ENCODE results near the gene ZNF710.

Gene ZNF710

GRCh38 chr15:90019611-90020010 lies 18.5 kb downstream of the ZNF710 start:
- DNase-seq: no peak

- DNase-seq: no peak
Measured at GRCh38 chr15:90020021-90020735, 19.1 kb downstream of the ZNF710 start.

GRCh38 chr15:90020936-90021507 lies 19.9 kb downstream of the ZNF710 start:
- DNase-seq: no peak

- DNase-seq: no peak
Measured at GRCh38 chr15:90022345-90022744, 21.2 kb downstream of the ZNF710 start.

DNA sequence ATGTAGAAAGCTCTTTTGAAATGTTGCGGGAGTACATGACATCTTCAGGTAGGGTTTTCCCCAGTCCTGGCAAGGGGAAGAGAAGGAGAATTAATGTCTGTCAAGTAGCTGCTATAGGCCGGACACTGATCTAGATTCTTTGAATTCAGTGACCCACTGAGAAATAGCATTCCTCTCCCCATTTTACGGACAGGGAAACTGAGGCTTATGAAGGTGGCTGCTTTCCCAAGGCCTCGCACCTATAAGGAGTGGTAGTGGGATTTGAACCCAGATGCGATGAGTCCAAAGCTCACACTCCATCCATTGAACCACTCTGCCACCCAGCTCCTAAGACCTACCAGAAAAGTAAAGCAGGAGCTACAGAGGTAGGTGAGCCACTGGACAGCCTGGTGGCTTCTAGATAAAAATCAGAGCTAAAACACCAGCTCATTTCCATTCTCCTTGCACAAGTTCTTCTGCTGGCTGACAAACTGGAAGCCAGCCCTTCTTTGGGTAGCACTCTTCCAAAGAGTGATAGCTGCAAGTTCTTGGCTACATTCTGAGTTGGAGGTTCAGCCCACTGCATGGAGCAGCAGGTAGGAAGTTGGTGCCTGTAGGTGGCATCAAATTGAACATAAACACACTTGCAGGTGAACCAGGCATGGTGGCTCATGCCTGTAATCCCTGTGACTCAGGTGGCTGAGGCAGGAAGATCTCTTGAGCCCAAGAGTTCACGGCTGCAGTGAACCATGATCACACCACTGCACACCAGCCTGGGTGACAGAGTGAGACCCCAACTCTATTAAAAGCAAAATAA lies 22.0 kb downstream of the ZNF710 start:
- DNase-seq: no peak

- DNase-seq: no peak
Measured at GRCh38 chr15:90024406-90024805, 23.3 kb downstream of the ZNF710 start.

DNA sequence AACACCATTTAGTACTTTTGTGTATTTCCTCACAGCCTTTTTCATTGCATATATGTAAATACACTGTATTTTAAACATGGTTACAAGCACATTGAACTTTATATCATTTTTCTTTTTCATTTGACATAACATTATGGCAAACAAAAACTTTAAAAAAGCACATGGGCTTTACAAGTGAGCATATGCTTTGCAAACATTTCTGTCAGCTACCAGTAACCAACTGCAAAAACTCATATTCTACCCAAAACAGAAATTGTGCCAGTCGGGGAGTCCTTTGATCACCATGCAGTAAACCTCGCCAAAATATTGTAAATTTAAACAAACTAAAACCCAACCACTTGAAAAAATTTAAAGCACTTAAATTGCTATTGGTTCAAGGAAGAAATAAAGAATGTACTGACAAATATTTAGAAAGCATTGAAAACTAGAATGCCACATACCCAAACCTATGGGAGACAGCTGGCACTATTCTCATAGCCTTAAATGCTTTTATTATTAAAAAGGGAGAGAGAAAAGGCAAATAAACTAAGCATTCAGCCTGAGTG lies 24.4 kb downstream of the ZNF710 start:
- no peak for DNase-seq

DNA sequence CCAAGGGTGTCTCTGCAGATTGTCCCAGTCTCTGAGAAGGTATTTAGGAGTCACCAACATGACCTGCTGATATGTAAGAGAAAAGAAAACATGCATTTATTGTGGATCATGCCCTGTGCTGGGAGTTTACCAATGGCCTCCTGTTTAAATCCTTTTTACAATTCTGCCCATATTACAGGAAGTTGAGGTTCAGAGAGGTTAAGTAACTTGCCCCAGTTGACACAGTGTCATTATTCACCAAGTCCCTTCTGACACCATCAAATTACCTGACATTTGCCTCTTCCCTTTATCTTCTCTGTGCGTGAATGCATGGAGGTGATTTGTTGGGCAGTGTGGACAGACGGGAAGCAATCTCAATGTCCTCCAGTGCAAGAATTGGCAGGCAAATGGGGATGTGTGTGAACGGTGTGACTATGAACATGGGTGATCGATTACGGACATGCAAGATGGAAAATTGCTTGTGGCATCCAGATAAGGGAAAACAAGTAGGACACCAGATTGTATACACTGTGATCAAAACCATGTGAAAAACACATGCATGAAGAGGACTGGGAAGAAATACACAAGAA lies 27.3 kb downstream of the ZNF710 start:
- no peak for DNase-seq

GRCh38 chr15:90029024-90029423 lies 27.9 kb downstream of the ZNF710 start:
- no peak for DNase-seq

DNA sequence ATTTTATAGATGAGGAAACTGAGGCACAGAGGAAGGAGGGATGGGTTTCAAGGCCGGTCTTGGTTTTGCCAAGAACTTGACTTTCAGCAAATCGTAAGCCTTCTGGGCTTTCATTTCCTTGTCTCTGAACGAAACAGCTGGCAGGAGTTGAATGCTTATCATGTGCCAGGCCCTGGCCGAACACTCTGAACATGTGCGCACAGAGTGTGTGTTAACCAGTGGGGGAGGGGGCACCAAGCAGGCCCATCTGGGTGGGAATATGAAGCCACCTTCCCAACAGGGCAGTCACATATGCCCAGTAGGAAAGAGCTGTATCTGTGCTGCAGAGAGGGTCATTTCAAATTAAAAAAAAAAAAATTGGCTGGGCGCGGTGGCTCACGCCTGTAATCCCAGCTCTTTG lies 29.3 kb downstream of the ZNF710 start:
- DNase-seq: no peak

DNA sequence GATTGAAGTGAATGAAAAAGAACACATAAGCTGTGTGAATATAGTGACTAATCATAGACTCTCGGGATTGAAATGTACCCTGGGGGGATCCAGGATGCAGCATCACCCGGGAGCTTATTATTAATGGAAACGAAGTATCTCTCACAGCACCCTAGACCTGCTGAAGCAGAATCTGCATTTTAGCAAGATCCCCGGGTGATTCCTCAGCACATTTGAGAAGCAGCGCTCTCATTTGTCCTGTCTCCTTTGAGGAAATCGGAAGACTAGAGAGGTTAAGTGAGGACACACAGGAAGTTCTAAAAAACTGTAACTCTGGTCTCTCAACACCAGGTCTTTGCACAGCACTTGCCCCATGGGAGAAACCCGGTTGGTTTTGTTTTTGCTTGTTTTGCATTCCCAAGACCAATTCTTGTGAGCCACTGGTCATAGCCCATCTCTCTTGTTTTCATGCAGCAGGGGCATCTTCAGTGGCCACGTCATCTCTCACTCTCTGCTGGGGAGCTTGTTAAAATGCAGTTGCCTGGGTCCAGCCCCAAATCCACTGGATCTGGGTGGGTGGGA lies 30.2 kb downstream of the ZNF710 start:
- DNase-seq: no peak

DNA sequence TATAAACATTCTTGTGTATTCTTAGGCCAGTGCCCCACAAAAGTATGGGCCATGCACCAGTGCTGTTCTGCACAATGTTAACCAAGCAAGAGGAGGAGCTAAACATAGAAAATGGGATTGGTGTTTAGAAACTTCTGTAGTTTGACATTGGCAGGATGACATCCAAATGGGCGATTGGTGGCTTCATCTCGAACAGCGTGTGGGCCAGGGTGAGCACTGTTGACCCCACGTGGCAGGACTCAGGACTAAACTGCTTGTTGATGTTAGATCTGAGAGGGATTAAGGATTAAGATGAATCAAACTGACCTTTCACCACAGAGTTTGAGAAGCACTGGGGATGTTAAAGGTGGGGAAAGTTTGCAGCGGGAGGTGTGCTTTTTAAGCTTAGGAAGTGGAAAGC lies 31.9 kb downstream of the ZNF710 start:
- DNase-seq: no peak

DNA sequence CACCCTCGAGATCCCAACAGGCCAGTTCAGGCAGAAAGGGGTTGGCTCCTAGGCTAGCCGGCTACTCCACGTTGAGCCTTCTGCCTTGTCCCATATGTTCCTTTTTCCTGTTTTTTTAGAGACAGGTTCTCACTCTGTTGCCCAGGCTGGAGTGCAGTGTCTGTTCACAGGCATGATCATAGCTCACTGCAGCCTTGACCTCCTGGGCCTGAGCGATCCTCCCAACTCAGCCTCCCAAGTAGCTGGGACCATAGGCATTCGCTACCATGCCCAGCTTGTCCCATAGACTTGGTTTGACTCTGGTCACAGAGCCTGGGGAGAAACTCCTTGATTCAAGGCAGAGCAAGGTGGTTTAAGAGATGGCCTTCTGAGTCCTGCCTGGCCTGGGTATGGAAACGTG lies 32.3 kb downstream of the ZNF710 start:
- no peak for DNase-seq

DNA sequence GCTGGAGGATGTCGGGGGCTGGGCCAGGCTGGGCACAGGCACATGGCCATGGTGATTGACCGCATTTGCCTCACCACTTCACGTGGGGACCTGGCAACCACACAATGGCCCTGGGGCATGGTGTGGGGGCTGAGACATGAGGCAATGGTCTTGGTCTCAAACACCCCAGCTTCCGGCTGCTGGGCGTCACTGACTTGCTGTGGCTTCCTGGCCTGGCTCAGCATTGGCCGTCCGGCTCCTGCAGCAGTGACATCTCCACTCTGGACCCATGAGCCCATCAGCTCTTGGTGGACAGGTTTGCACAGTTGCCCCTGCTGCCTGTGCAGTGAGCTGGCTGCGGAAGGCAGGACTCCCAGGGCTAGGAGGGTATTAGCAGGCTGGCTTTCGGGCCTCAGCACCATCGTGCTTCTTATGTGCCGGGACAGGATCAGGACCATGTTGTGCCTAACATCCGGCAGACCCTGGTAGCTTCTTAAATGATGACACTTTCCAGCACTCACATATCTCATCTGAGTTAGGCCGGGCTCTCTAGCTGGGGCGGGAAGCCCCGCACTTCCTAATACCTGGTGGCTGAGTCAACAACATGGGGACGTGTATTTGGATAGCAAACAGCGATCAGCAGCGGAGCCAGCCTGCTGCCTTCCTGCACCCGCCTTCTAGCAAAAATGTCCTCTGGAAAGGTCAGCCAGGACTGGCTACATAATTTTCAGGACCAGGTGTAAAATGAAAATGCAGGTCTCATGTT lies 34.1 kb downstream of the ZNF710 start:
- peak; percentile 2 for DNase-seq

DNA sequence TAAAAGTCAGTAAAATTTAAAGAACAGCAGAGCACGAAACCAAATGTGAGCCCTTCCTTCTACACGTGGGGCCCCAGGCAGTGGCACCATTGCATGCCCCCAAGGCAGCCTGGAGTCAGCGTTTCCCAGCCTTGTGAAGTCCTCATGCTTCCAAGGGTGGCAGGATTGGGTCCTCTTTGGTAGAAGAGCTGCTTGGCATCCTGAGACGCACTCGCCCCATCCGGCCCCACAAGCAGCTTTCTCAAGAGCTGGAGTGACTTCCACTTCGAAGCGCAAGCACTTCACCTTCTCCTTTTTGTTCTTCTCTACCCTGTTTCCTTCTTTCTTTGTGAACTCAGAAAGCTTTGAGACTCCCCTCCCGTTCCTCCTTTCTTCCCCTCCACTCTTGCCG lies 34.7 kb downstream of the ZNF710 start:
- DNase-seq: no peak

GRCh38 chr15:90036343-90036742 lies 35.2 kb downstream of the ZNF710 start:
- no peak for DNase-seq

- no peak for DNase-seq
Measured at GRCh38 chr15:90036806-90037510, 35.8 kb downstream of the ZNF710 start.

- no peak for DNase-seq
Measured at GRCh38 chr15:90037511-90037860, 36.4 kb downstream of the ZNF710 start.

DNA sequence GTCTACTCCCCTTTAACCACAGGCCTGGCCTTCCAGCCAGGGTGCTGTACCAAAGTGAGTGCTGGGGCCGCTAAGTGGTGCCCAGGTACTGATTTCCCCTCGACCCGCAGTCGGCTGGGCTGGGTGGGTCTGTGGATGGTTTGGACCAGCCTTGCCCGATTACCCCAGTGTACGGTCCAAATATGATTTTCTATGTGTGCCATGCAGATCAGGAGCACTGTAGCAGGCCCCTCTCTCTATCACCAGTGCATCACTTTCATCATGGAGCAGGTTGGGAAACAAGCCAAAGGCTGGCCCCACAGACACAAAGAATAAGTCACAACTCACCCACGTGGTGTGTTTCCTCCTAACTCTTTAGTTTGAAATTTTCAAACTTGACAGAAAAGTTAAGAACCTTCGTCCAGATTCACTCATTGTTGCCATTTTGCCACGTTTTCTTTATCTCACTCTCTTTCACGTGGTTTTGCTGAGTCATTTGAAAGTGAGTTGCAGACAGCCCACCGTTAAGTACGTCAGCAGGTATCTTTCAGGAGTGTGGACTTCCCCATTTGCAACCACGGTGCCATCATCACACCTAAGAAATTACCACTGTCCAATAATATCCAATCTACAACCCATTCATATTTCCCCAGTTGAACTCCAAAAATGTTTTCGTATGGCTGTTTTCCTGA lies 37.0 kb downstream of the ZNF710 start:
- no peak for DNase-seq

DNA sequence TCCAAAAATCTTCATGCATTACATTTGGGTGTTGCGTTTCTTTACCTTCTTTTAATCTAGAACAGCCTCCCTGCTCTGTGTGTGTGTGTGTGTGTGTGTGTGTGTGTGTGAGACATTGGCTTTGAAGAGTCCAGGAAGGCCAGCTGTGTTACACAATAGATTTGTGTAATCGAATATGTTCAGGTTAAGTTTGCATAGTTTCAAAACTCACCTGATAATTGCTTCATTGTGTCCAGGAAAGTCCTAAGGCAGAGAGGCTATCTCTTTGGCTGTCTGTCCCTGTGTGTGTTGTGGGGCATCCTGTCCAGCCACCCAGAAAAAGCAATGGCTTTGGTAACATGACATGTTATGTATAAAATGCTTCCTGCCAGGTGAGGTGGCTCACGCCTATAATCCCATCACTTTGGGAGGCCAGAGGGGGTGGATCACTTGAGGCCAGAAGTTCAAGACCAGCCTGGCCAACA lies 37.5 kb downstream of the ZNF710 start:
- DNase-seq: no peak

DNA sequence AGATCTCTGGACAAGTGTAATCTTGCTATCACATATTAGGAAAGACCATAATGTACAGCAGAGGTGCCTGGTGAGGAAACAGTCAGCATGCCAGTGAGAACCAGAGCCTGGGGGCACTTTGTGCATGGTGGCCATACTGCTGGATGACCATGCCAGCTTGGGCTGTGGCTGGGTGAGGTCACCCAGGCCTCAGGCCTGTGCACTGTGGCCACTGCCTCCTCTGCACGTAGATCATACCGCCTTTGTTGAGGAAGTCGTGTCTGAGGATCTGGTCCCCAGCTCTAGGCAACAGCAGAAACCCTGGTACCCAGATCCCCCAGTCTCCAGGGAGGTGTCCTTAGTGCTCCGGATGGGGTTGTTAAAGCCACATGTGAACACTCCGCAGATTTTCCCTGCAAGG lies 38.9 kb downstream of the ZNF710 start:
- DNase-seq: no peak
